ENCODE measurements around the gene SHISA7.

GRCh38 chr19:55431183-55431582 lies 11.9 kb downstream of the SHISA7 start:
- no peak for TF ChIP-seq EP300 (IDR thresholded peaks at IDR 0.05)
- TF ChIP-seq, protein P1, sequence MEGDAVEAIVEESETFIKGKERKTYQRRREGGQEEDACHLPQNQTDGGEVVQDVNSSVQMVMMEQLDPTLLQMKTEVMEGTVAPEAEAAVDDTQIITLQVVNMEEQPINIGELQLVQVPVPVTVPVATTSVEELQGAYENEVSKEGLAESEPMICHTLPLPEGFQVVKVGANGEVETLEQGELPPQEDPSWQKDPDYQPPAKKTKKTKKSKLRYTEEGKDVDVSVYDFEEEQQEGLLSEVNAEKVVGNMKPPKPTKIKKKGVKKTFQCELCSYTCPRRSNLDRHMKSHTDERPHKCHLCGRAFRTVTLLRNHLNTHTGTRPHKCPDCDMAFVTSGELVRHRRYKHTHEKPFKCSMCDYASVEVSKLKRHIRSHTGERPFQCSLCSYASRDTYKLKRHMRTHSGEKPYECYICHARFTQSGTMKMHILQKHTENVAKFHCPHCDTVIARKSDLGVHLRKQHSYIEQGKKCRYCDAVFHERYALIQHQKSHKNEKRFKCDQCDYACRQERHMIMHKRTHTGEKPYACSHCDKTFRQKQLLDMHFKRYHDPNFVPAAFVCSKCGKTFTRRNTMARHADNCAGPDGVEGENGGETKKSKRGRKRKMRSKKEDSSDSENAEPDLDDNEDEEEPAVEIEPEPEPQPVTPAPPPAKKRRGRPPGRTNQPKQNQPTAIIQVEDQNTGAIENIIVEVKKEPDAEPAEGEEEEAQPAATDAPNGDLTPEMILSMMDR (IDR thresholded peaks at IDR 0.05): no peak

All from esophagus muscularis mucosa (tissue), 3 donors.